Liver (tissue), 9 donors: Measurements from ENCODE around the gene TMEM131. TPM values are rescaled to one million over a fixed set of nuclear protein-coding genes. Genes with fewer than 3 reads are reported as not detected.

ENCODE experiments used
- DNase-seq: peaks from one replicate; pipeline ENCODE4 v3.0.0-alpha.2; 2017; ENCODE audit warnings: low spot score
- H3K27ac ChIP-seq, 2 donors: one replicate each; pipeline ENCODE4 v1.7.0; 2013; ENCODE audit warnings: inconsistent platforms in 2 of 2, low read length in 2 of 2, control low read depth in 1 of 2, low read depth in 1 of 2, mild to moderate bottlenecking in 1 of 2
- H3K27me3 ChIP-seq, 4 donors: one replicate each; pipeline versions ENCODE4 v1.6.1 to v1.7.0; 2013; ENCODE audit warnings: low read length in 3 of 4, inconsistent platforms in 1 of 4, mild to moderate bottlenecking in 1 of 4, moderate library complexity in 1 of 4; ENCODE audit not compliant: control insufficient read depth in 4 of 4, insufficient read depth in 4 of 4
- H3K36me3 ChIP-seq, 4 donors: one replicate each; pipeline versions ENCODE4 v1.6.1 to v1.7.0; 2013; ENCODE audit warnings: low read length in 3 of 4, mild to moderate bottlenecking in 3 of 4, low read depth in 1 of 4, moderate library complexity in 1 of 4; ENCODE audit not compliant: control insufficient read depth in 4 of 4, insufficient read depth in 3 of 4
- H3K4me1 ChIP-seq, 4 donors: one replicate each; pipeline versions ENCODE4 v1.6.1 to v1.7.0; 2013; ENCODE audit warnings: low read length in 3 of 4, mild to moderate bottlenecking in 3 of 4, moderate library complexity in 1 of 4; ENCODE audit not compliant: control insufficient read depth in 4 of 4, insufficient read depth in 4 of 4
- H3K4me3 ChIP-seq, 3 donors: one replicate each; pipeline versions ENCODE4 v1.6.1 to v1.7.0; 2013; ENCODE audit warnings: low read length in 3 of 3, control low read depth in 1 of 3, low read depth in 1 of 3, mild to moderate bottlenecking in 1 of 3
- H3K9ac ChIP-seq, 2 donors: one replicate each; pipeline ENCODE4 v1.7.0; 2013; ENCODE audit warnings: low read length in 2 of 2, mild to moderate bottlenecking in 2 of 2, moderate library complexity in 2 of 2, control low read depth in 1 of 2, low read depth in 1 of 2
- H3K9me3 ChIP-seq, 4 donors: one replicate each; pipeline versions ENCODE4 v1.6.1 to v1.7.0; 2013; ENCODE audit warnings: low read length in 3 of 4; ENCODE audit not compliant: control insufficient read depth in 4 of 4
- EGR1 ChIP-seq, 2 donors: IDR thresholded peaks; 2 replicates each; pipeline ENCODE4 v1.6.1; 2016 to 2018; ENCODE audit warnings: antibody characterized with exemption in 2 of 2, low read depth in 2 of 2
- FOXA1 ChIP-seq: IDR thresholded peaks from 2 replicates; pipeline ENCODE4 v1.6.1; 2016; ENCODE audit warnings: antibody characterized with exemption
- FOXA2 ChIP-seq: IDR thresholded peaks from 2 replicates; pipeline ENCODE4 v1.6.1; 2016; ENCODE audit warnings: antibody characterized with exemption
- GABPA ChIP-seq, 2 donors: IDR thresholded peaks in 1 of 2; conservative IDR thresholded peaks in 1 of 2; 2 replicates each; pipeline ENCODE4 v1.6.1; 2016; ENCODE audit warnings: antibody characterized with exemption in 2 of 2, mild to moderate bottlenecking in 1 of 2, moderate library complexity in 1 of 2
- HNF4A ChIP-seq, 2 donors: conservative IDR thresholded peaks; 2 replicates each; pipeline ENCODE4 v1.6.1; 2016; ENCODE audit warnings: antibody characterized with exemption in 2 of 2, mild to moderate bottlenecking in 2 of 2
- HNF4G ChIP-seq: IDR thresholded peaks from 2 replicates; pipeline ENCODE4 v1.6.1; 2016; ENCODE audit warnings: antibody characterized with exemption
- JUND ChIP-seq, 2 donors: IDR thresholded peaks; 2 replicates each; pipeline ENCODE4 v1.6.1; 2016; ENCODE audit warnings: antibody characterized with exemption in 2 of 2
- NR2F2 ChIP-seq: IDR thresholded peaks from 2 replicates; pipeline ENCODE4 v1.6.1; 2016; ENCODE audit warnings: antibody characterized with exemption
- RAD21 ChIP-seq, 2 donors: IDR thresholded peaks; 2 replicates each; pipeline ENCODE4 v1.6.1; 2016; ENCODE audit warnings: antibody characterized with exemption in 2 of 2, mild to moderate bottlenecking in 2 of 2
- RXRA ChIP-seq, 2 donors: IDR thresholded peaks; 2 replicates each; pipeline ENCODE4 v1.6.1; 2017 to 2018; ENCODE audit warnings: antibody characterized with exemption in 2 of 2, mild to moderate bottlenecking in 1 of 2
- SP1 ChIP-seq: IDR thresholded peaks from 2 replicates; pipeline ENCODE4 v1.6.1; 2018; ENCODE audit warnings: antibody characterized with exemption, mild to moderate bottlenecking
- TAF1 ChIP-seq: conservative IDR thresholded peaks from 2 replicates; pipeline ENCODE4 v1.6.1; 2016; ENCODE audit warnings: antibody characterized with exemption, mild to moderate bottlenecking
- YY1 ChIP-seq: IDR thresholded peaks from 2 replicates; pipeline ENCODE4 v1.6.1; 2016; ENCODE audit warnings: antibody characterized with exemption, mild to moderate bottlenecking
- WGBS: extraction: QIAGEN DNeasy Blood & Tissue Kit; methylation state at CpG from one replicate; pipeline ENCODE4 v1.1.7; 2013; 5-methylcytosine and 5-hydroxymethylcytosine counted together
- polyA plus RNA-seq, 2 donors: library from polyadenylated mRNA; stranded (reverse) in 1 of 2; unstranded in 1 of 2; fragments of 200-250 nt in 1 of 2; fragments of >200 nt in 1 of 2; fragmentation: Nextera tagmentation in 1 of 2; extraction: Ambion mirVana in 1 of 2; gene quantifications; one replicate each; pipeline versions ENCODE4 v1.2.1 to v1.2.3, GENCODE V29; 2013 to 2015
- total RNA-seq, 2 donors: library from RNA; depleted of rRNA; stranded (reverse); fragments of >200 nt; gene quantifications; one replicate each; pipeline ENCODE4 v1.2.3, GENCODE V29; 2014
- TF ChIP-seq, protein P1 (sequence below): IDR thresholded peaks from 2 replicates; pipeline ENCODE4 v1.6.1; 2016; ENCODE audit warnings: antibody characterized with exemption
- TF ChIP-seq, protein P2 (sequence below): IDR thresholded peaks from 2 replicates; pipeline ENCODE4 v1.6.1; 2016; ENCODE audit warnings: antibody characterized with exemption
- TF ChIP-seq, protein P3 (sequence below): fragments of 150-350 bp; IDR thresholded peaks from 2 replicates; pipeline ENCODE4 v1.5.1; 2017; ENCODE audit warnings: improper control_type of control experiment, low read depth, low read length; ENCODE audit not compliant: missing input control
- TF ChIP-seq, protein P4 (sequence below): IDR thresholded peaks from 2 replicates; pipeline ENCODE4 v1.6.1; 2016; ENCODE audit warnings: antibody characterized with exemption, mild to moderate bottlenecking
- donor health status: healthy.
- donor health status: healthy.
- donor health status: healthy.
- donor health status: healthy.
- donor health status: healthy.

TMEM131 gene
- total and polyA plus RNA-seq, 4 donors, result 6.1 to 22.8 (median 11.2) TPM

DNA sequence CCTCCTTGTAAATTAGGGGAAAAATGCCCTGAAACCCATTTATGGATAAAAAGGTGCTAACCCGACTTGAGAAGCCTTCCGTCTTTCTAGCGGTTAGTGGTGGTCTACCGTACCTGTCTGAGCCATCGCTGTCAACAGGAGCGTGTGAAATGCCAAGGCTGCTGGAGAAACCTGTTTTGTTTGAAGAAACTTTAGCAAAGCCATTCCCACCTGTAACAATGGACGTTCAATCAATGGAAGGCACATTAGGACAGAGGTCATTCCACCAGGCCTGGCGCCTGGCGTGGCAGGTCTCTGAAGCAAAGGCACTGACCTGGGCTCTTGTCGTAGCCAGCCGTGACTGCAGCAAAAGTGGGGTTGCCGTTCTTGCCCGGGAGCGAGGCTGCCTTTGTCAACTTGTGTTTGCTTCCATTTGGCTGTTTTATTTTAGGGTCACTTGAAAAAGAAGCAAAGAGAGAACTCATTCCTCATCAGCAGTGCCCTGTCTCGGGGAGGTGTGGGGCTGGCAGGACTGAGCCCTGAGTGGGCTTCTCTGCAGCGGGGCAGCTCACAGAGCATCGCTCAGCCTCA, 235.2 kb downstream of the TMEM131 start (continued):
- TF ChIP-seq, protein P1, sequence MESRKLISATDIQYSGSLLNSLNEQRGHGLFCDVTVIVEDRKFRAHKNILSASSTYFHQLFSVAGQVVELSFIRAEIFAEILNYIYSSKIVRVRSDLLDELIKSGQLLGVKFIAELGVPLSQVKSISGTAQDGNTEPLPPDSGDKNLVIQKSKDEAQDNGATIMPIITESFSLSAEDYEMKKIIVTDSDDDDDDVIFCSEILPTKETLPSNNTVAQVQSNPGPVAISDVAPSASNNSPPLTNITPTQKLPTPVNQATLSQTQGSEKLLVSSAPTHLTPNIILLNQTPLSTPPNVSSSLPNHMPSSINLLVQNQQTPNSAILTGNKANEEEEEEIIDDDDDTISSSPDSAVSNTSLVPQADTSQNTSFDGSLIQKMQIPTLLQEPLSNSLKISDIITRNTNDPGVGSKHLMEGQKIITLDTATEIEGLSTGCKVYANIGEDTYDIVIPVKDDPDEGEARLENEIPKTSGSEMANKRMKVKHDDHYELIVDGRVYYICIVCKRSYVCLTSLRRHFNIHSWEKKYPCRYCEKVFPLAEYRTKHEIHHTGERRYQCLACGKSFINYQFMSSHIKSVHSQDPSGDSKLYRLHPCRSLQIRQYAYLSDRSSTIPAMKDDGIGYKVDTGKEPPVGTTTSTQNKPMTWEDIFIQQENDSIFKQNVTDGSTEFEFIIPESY, result no peak

DNA sequence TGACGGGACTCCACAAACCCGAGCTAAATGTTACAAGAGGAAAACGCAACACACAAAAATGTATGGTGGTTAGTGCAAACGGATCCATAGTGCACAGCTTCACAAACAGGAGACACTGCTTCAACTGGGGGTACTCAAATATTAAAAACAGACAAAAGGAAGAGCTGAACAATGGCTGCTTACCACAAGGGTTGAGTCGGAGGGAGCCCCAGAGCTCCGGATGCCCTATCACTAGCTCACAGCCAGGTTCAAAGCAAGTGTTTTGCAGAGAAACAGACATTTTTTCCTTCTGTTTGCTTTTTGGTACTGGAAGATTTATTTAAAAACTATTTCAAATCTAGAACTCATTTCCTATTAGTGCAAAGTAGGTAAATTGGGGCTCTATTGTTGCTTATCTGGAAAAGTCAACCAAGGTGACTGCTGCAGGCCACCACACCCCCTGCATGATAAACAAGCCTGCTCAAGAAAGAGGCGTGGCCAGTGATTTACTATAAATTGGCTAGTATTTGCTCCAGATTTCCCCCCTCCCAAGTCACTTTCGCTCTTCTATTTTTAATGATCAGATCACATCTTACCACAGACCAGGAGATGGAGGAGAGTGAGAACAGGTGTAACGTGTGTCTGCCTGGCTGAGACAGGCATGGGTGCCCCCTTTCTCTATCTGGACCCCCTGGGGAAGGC, 235.9 kb downstream of the TMEM131 start:
- WGBS, result 94% methylated on average over 9 of the region's 9 CpGs
- H3K27ac ChIP-seq, result no peak overlapping the region
- no peaks in the 10 kb centered on the region for H3K27me3 ChIP-seq
- H3K9me3 ChIP-seq, result no peaks in the 10 kb centered on the region
- TF ChIP-seq JUND (IDR thresholded peaks at IDR 0.05) (no peak), GABPA (IDR thresholded peaks at IDR 0.05 in 1 of 2, conservative IDR thresholded peaks at IDR 0.05 in 1 of 2) (no peak), FOXA1 (no peak), FOXA2 (no peak), YY1 (no peak)
- TF ChIP-seq, protein P2, sequence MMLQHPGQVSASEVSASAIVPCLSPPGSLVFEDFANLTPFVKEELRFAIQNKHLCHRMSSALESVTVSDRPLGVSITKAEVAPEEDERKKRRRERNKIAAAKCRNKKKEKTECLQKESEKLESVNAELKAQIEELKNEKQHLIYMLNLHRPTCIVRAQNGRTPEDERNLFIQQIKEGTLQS, result no peak
- no peak overlapping the region for H3K9ac ChIP-seq
- H3K4me1 ChIP-seq, result no peaks in the 10 kb centered on the region
- peaks cover 10 to 77% (median 43%) of the 10 kb centered on the region in 4 donors for H3K36me3 ChIP-seq
- H3K4me3 ChIP-seq, result no peak overlapping the region
- no peak for DNase-seq

DNA sequence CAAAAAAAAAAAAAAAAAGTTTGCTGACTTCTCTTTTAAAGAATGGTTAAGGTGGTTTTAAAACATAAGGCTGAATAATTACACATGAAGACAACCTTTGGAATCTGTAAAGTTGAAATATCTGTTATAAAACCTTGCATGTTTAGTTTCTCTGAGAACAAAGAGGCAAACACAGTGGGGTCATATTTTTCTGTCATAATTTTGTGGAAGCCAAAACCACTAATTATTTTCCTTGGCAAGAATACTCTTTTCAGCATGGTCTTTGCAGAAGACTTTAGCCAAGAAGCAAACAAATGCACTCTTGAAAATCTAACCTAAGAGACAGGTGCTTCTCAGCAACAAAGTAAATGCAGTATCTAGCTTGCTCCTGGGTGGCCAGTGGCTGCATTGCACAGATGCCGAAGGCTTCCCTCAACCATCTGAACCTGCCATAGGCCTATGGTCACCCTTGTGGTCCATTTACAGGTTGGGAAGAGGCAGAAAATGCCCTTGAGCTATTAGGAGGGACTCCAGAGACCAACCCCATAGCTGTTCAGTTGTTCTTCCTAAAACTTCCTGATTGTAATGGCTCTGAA, 237.5 kb downstream of the TMEM131 start:
- Histone ChIP-seq H3K4me1 (no peaks in the 10 kb centered on the region), H3K36me3 (peaks cover 3 to 68% (median 39%) of the 10 kb centered on the region in 4 donors), H3K27ac (no peak overlapping the region), H3K27me3 (no peaks in the 10 kb centered on the region), H3K9me3 (no peaks in the 10 kb centered on the region), H3K4me3 (no peak overlapping the region), H3K9ac (no peak overlapping the region)
- WGBS, result 98% methylated on average over 1 of the region's 1 CpG
- DNase-seq, result no peak
- TF ChIP-seq, protein P1, result no peak
- TF ChIP-seq, protein P2, result no peak
- no peak for TF ChIP-seq HNF4G
- no peak for TF ChIP-seq JUND (IDR thresholded peaks at IDR 0.05)
- TF ChIP-seq EGR1 (IDR thresholded peaks at IDR 0.05; ENCODE audit: low read depth in 2 of 2), result no peak
- no peak for TF ChIP-seq GABPA (IDR thresholded peaks at IDR 0.05 in 1 of 2, conservative IDR thresholded peaks at IDR 0.05 in 1 of 2)
- no peak for TF ChIP-seq RAD21 (IDR thresholded peaks at IDR 0.05)
- TF ChIP-seq, protein P3, sequence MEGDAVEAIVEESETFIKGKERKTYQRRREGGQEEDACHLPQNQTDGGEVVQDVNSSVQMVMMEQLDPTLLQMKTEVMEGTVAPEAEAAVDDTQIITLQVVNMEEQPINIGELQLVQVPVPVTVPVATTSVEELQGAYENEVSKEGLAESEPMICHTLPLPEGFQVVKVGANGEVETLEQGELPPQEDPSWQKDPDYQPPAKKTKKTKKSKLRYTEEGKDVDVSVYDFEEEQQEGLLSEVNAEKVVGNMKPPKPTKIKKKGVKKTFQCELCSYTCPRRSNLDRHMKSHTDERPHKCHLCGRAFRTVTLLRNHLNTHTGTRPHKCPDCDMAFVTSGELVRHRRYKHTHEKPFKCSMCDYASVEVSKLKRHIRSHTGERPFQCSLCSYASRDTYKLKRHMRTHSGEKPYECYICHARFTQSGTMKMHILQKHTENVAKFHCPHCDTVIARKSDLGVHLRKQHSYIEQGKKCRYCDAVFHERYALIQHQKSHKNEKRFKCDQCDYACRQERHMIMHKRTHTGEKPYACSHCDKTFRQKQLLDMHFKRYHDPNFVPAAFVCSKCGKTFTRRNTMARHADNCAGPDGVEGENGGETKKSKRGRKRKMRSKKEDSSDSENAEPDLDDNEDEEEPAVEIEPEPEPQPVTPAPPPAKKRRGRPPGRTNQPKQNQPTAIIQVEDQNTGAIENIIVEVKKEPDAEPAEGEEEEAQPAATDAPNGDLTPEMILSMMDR, result no peak
- no peak for TF ChIP-seq RXRA (IDR thresholded peaks at IDR 0.05)
- no peak for TF ChIP-seq SP1
- no peak for TF ChIP-seq HNF4A (conservative IDR thresholded peaks at IDR 0.05)
- TF ChIP-seq, protein P4, sequence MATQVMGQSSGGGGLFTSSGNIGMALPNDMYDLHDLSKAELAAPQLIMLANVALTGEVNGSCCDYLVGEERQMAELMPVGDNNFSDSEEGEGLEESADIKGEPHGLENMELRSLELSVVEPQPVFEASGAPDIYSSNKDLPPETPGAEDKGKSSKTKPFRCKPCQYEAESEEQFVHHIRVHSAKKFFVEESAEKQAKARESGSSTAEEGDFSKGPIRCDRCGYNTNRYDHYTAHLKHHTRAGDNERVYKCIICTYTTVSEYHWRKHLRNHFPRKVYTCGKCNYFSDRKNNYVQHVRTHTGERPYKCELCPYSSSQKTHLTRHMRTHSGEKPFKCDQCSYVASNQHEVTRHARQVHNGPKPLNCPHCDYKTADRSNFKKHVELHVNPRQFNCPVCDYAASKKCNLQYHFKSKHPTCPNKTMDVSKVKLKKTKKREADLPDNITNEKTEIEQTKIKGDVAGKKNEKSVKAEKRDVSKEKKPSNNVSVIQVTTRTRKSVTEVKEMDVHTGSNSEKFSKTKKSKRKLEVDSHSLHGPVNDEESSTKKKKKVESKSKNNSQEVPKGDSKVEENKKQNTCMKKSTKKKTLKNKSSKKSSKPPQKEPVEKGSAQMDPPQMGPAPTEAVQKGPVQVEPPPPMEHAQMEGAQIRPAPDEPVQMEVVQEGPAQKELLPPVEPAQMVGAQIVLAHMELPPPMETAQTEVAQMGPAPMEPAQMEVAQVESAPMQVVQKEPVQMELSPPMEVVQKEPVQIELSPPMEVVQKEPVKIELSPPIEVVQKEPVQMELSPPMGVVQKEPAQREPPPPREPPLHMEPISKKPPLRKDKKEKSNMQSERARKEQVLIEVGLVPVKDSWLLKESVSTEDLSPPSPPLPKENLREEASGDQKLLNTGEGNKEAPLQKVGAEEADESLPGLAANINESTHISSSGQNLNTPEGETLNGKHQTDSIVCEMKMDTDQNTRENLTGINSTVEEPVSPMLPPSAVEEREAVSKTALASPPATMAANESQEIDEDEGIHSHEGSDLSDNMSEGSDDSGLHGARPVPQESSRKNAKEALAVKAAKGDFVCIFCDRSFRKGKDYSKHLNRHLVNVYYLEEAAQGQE, result no peak
- TF ChIP-seq FOXA2, result no peak
- no peak for TF ChIP-seq NR2F2
- no peak for TF ChIP-seq YY1
- no peak for TF ChIP-seq TAF1
